ENCODE data around the gene CALML4. TPM values are rescaled to one million over a fixed set of nuclear protein-coding genes. Genes with fewer than 3 reads are reported as not detected.

The CALML4 gene
- total RNA-seq, 3 donors from 2014 or later = 5.3 to 7.9 (median 6.0) TPM

GRCh38 chr15:68188647-68189046 lies 16.5 kb downstream of the CALML4 start:
- H3K4me1 ChIP-seq = no peaks in the 10 kb centered on the region
- intact Hi-C loops (cut with DNase I; ENCODE audit: low total_unique reads) = no loop called here
- TF ChIP-seq POLR2AphosphoS5 (IDR thresholded peaks at IDR 0.05) (no peak), POLR2A (IDR thresholded peaks at IDR 0.05) (no peak), CTCF (IDR thresholded peaks at IDR 0.05) (no peak)
- H3K4me3 ChIP-seq = no peak overlapping the region
- no peaks in the 10 kb centered on the region for H3K36me3 ChIP-seq
- H3K27me3 ChIP-seq = no peaks in the 10 kb centered on the region
- no peaks in the 10 kb centered on the region for H3K9me3 ChIP-seq
- H3K27ac ChIP-seq = peak overlapping the region; percentile 34 to 42
- DNase-seq (ENCODE audit: low spot score in 2 of 2) = no peak

- DNase-seq (ENCODE audit: low spot score in 2 of 2) = peak in 1 of 2 donors; percentile 76
- Histone ChIP-seq H3K4me3 (peak overlapping the region; percentile 5 to 23 (median 10)), H3K36me3 (no peaks in the 10 kb centered on the region), H3K9me3 (no peaks in the 10 kb centered on the region), H3K27ac (peak overlapping the region; percentile 34 to 64), H3K4me1 (no peaks in the 10 kb centered on the region), H3K27me3 (no peaks in the 10 kb centered on the region)
- TF ChIP-seq POLR2AphosphoS5 (IDR thresholded peaks at IDR 0.05) (peak in 2 of 3 donors; percentile 31 to 62), POLR2A (IDR thresholded peaks at IDR 0.05) (no peak), CTCF (IDR thresholded peaks at IDR 0.05) (no peak)
- intact Hi-C loops (cut with DNase I; ENCODE audit: low total_unique reads) = no loop called here
Measured at GRCh38 chr15:68187559-68187958, 17.6 kb downstream of the CALML4 start.

GRCh38 chr15:68186671-68187397 lies 18.3 kb downstream of the CALML4 start:
- H3K4me3 ChIP-seq = no peak overlapping the region
- DNase-seq (ENCODE audit: low spot score in 2 of 2) = no peak
- H3K27ac ChIP-seq = peak overlapping the region; percentile 19 to 53
- H3K27me3 ChIP-seq = no peaks in the 10 kb centered on the region
- H3K9me3 ChIP-seq = no peaks in the 10 kb centered on the region
- TF ChIP-seq CTCF (IDR thresholded peaks at IDR 0.05) (no peak), POLR2A (IDR thresholded peaks at IDR 0.05) (no peak), POLR2AphosphoS5 (IDR thresholded peaks at IDR 0.05) (no peak)
- intact Hi-C loops (cut with DNase I; ENCODE audit: low total_unique reads) = no loop called here
- H3K36me3 ChIP-seq = no peaks in the 10 kb centered on the region
- no peaks in the 10 kb centered on the region for H3K4me1 ChIP-seq

GRCh38 chr15:68184616-68185480 lies 20.3 kb downstream of the CALML4 start:
- no peaks in the 10 kb centered on the region for H3K27me3 ChIP-seq
- H3K36me3 ChIP-seq = no peaks in the 10 kb centered on the region
- H3K4me3 ChIP-seq = no peak overlapping the region
- no peak overlapping the region for H3K27ac ChIP-seq
- no peaks in the 10 kb centered on the region for H3K9me3 ChIP-seq
- DNase-seq (ENCODE audit: low spot score in 2 of 2) = no peak
- intact Hi-C loops (cut with DNase I; ENCODE audit: low total_unique reads) = no loop called here
- TF ChIP-seq CTCF (IDR thresholded peaks at IDR 0.05) = no peak
- no peak for TF ChIP-seq POLR2AphosphoS5 (IDR thresholded peaks at IDR 0.05)
- no peak for TF ChIP-seq POLR2A (IDR thresholded peaks at IDR 0.05)
- no peaks in the 10 kb centered on the region for H3K4me1 ChIP-seq
